GM18868 (cell line): ENCODE results near the gene CFAP68.
"Not testable (repeated sequence)": the region's sequence is repeated elsewhere in the genome, so short reads cannot be mapped to it uniquely, and the experiment has no call there.

ENCODE experiments used
- ATAC-seq: cut with Tn5 transposase; IDR thresholded peaks from one replicate; pipeline ENCODE4 v1.9.1; 2021; ENCODE audit warnings: mild to moderate bottlenecking, moderate library complexity; ENCODE audit not compliant: unreplicated experiment

Gene CFAP68

DNA sequence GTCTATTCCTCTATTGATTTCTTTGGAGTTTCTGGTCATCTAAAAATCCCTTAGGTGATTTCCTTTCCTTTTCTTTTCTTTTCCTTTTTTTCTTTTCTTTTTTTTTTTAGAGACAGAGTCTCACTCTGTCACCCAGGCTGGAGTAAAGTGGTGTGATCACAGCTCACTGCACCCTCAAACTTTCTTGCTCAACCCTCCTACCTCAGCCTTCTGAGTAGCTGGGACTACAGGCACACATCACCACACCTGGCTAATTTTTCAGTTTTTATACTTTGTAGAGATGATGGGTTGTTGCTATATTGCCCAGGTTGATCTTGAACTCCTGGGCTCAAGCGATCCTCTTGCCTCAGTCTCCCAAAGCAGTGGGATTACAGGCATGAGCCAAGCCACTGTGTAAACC lies 37.4 kb downstream of the CFAP68 start:
- ATAC-seq: no peak

DNA sequence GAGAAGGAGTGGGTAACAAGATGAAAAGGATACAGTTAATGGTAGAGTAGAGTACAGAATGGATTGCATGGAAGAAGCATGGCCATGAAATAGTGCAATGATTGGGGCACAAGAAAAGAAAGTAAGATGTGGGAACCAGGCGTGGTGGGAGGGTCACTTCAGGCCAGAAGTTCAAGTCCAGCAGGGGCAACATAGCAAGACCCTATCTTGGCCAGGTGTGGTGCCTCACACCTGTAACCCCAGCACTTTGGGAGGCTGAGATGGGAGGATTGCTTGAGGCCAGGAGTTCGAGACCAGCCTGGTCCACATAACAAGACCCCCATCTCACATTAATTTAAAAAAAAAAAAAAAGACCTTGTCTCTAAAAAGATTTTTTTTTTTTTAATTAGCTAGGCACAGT lies 38.0 kb downstream of the CFAP68 start:
- no peak for ATAC-seq

DNA sequence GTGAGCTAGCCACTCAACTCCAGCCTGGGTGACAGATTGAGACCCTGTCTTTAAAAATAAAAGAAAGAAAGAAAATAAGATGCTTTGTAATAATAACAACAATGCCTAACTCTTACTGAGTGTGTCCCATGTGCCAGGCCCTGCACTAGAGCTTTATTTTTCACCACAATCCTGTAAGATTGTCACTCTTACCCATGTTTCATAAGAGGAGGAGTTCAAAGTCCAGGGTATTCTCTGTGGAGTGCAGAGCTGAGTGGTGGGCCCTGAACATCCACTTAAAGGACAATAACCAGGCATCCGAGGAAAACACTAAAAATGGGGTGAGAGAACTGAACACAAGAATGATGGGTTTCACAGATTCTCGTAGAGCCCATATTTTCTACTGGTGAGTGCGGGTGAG lies 38.4 kb downstream of the CFAP68 start:
- no peak for ATAC-seq

DNA sequence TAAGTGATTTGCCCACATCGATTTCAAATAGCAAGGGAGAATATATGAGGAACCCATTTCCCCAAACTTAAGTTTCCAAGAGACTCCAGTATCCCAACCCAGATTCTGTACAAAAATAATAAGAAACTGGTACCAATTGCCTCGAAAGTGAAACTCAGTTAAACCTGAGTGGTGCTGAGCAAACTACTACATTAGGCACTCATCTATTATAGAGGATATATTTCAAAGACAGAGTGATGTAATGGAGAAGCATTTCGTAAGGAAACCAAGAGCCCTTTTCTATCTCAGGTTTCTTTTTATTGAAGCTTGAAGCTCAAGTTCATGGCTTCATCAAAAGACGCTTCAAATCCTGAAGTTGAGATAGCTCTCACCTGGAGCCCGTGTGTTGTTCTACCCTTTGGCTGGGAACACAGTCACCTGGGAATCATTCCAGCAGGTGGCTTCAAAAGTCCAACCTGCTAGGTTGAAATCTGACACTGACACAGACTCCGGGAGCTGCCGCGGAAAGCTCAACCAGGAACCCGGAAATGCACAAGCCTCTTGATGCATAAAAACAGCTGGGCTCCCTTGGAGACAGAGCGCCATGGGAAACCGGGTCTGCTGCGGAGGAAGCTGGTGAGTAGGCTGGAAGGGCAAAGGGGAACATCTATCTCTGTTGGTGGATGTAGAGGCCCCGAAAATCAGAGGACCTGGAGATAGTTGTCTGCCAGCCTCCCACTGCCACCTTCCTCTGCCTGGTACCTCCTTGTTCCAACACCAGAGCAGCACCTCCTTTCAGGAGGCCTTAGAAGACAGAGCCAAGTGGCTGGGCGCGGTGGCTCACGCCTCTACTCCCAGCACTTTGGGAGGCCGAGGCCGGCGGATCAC lies 39.3 kb downstream of the CFAP68 start, which contains the start of gene C11orf52:
TSS of gene C11orf52 (plus strand) at position 524 of the 867 bp plus-strand sequence. CDS start at position 584, 60 bp downstream.
- no peak for ATAC-seq

- no peak for ATAC-seq
These were observed 41.6 kb downstream of the CFAP68 start for GRCh38 chr11:111920908-111921307.

DNA sequence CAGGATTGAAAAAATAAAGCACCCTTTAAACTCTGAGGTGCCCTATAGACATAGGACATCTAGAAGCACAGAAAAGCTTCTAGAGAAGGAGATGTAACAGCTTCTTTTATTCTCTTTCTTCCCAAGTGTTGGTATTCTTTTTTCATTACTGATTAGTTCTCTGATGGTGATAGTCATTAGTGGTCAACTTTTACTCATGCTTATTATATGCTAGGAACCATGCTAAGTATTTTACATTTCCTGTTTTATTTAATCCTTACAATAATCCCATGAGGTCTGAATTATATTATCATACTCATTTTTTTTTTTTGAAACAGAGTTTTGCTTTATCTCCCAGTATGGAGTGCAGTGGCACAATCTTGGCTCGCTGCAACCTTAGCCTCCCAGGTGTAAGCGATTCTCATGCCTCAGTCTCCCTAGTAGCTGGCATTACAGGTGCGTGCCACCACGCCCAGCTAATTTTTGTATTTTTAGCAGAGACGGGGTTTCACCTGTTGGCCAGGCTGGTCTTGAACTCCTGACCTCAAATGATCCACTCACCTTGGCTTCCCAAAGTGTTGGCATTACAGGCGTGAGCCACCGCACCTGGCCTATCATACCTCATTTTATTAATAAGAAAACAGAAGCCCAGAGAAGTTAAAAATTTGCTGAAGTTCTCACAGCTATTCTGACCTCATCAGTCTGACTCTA lies 42.3 kb downstream of the CFAP68 start:
- no peak for ATAC-seq

DNA sequence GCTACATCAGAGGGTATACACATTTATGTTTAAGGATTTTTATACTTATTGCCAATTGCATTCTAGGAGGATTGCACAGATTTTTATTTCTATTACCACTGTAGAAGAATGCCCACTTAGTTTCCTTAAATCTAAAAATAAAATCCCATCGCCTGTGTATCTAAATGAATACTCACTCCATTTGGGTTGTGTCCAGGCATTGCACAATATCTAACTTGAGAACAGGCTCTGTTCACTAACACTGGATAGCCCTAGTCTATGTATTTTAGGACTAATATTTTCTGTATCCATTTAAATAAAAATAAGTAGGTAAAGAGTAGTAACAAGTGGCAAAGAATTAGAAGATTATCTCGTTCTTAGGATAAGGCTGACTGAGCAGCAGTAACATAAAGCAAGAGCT lies 43.5 kb downstream of the CFAP68 start:
- no peak for ATAC-seq

DNA sequence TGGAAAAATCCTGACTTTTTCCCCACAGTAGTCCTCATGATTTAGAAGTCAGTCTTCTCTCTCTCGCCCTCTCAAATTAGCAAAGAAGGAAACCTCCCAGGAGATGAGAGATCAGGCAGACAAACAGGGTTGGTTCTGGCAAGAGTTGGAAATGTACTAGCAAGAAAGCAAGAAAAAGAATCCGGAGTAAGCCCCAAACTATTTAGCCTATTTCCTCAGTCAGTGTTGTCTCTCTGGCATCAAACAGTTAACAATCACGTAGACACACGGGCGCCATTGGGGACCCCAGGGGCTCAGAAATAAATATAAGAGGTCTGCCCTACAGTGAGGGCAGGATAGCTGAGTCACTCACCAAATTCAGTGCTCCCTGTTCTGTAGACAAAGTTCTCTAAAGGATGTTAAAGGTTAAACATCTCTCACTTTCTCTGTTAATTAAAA lies 44.0 kb downstream of the CFAP68 start:
- no peak for ATAC-seq

- no peak for ATAC-seq
These were observed 44.6 kb downstream of the CFAP68 start for GRCh38 chr11:111923951-111924350.

DNA sequence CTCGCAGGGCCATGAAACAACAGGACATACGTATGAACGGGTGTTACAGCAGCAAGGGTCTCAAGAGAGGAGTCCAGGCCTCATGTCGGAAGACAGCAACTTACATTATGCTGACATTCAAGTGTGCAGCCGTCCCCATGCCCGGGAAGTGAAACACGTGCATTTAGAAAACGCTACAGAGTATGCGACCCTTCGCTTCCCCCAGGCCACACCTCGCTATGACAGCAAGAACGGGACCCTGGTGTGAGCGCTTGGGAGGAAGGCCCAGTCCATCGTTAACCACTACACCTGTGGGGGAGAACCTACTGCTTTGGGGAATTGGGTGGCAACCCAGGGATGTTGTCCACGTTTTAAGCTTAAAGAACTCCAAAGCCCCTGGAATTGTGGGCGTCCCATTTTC lies 46.6 kb downstream of the CFAP68 start:
- ATAC-seq: no peak

- ATAC-seq: peak; percentile 92
These were observed 47.4 kb downstream of the CFAP68 start for GRCh38 chr11:111926505-111927391.

- no peak for ATAC-seq
These were observed 51.1 kb downstream of the CFAP68 start for GRCh38 chr11:111930472-111930871.

DNA sequence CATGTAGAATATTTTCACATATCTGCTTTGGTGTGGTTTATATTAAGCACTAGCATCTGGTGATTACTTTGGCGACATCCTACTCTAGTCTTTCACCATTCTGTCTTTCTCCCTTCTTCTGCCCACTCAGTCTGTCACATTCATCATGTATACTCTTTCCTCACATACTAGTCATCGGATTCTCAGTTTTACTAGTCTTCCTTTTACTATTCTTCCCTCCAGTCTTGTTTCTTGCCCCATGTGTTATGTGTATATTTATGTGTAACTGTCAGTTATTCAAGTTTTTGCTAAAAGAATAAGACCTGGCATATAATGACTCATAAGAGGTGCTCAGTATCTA lies 53.2 kb downstream of the CFAP68 start:
- no peak for ATAC-seq

GRCh38 chr11:111933176-111933575 lies 53.8 kb downstream of the CFAP68 start:
- ATAC-seq: not testable (repeated sequence)

DNA sequence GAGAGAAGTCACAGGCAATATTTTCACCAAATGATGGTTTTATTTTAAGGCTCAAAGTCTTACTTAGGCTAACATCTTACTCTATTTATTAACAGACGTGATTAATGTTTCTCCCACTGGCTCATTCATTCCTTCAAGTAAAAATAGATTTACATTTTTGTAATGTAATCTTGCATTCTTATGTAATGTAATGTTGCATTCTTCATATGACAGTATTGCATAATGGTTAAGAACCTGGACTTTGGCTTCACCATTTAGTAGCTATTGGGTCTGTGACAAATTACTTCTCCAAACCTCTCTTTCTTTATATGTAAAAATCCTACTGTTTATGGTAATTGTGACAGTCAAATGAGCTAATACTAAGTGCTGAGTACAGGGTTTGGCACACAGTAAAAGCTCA lies 54.5 kb downstream of the CFAP68 start:
- no peak for ATAC-seq

DNA sequence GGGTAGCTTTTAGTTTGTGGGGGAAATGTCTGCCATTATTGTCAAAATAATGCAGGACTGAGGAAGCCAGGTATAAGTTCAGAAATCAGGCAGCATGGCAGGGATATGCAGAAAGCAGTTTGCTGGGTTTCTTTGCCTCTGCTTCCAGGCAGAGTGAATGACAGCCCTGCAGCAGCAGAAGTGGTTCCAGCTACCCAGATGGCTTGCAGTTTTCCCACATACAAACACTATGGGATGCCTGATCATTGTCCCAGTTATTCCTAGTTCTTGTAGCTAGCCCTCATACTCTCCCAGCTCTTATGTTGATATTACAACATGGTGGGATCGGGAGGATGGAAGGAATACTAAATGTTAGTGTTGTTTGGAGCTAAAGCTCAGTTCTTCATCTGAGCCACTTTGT lies 55.0 kb downstream of the CFAP68 start:
- ATAC-seq: no peak
